Large intestine (tissue), 3 donors: ENCODE measurements around the gene PRR9. TPM values are rescaled to one million over a fixed set of nuclear protein-coding genes. Genes with fewer than 3 reads are reported as not detected.
A peak's percentile ranks its signal among the peaks of the same experiment; 100 is the strongest.
"Not testable (repeated sequence)": the region's sequence is repeated elsewhere in the genome, so short reads cannot be mapped to it uniquely, and the experiment has no call there.

ENCODE experiments used
- DNase-seq, 2 donors: peaks; one replicate each; pipeline versions ENCODE4 v3.0.0 to v3.0.0-alpha.2; 2013
- H3K27ac ChIP-seq: one replicate; pipeline ENCODE4 v1.5.1; 2013; ENCODE audit warnings: low read length
- H3K27me3 ChIP-seq: 2 replicates; pipeline ENCODE4 v1.6.1; 2013; ENCODE audit warnings: low read length; ENCODE audit not compliant: control insufficient read depth, insufficient read depth
- H3K36me3 ChIP-seq: 2 replicates; pipeline ENCODE4 v1.6.1; 2013; ENCODE audit warnings: low read length; ENCODE audit not compliant: control insufficient read depth, insufficient read depth
- H3K4me1 ChIP-seq: one replicate; pipeline ENCODE4 v1.6.1; 2013; ENCODE audit warnings: low read length; ENCODE audit not compliant: control insufficient read depth, insufficient read depth
- H3K4me3 ChIP-seq: one replicate; pipeline ENCODE4 v1.5.1; 2013; ENCODE audit warnings: low read length
- H3K9me3 ChIP-seq: one replicate; pipeline ENCODE4 v1.6.1; 2013; ENCODE audit warnings: mild to moderate bottlenecking, low read depth, low read length, moderate library complexity; ENCODE audit not compliant: control insufficient read depth
- WGBS: methylation state at CpG from one replicate; pipeline ENCODE4 v1.1.5; 2013; ENCODE audit warnings: low lambda C conversion rate; ENCODE audit not compliant: insufficient coverage; 5-methylcytosine and 5-hydroxymethylcytosine counted together
- polyA plus RNA-seq: library from polyadenylated mRNA; unstranded; fragments of 120-200 nt; gene quantifications from one replicate; pipeline ENCODE4 v1.2.1, GENCODE V29; 2013

PRR9 gene
- polyA plus RNA-seq, 1 donor = 0.06 TPM

DNA sequence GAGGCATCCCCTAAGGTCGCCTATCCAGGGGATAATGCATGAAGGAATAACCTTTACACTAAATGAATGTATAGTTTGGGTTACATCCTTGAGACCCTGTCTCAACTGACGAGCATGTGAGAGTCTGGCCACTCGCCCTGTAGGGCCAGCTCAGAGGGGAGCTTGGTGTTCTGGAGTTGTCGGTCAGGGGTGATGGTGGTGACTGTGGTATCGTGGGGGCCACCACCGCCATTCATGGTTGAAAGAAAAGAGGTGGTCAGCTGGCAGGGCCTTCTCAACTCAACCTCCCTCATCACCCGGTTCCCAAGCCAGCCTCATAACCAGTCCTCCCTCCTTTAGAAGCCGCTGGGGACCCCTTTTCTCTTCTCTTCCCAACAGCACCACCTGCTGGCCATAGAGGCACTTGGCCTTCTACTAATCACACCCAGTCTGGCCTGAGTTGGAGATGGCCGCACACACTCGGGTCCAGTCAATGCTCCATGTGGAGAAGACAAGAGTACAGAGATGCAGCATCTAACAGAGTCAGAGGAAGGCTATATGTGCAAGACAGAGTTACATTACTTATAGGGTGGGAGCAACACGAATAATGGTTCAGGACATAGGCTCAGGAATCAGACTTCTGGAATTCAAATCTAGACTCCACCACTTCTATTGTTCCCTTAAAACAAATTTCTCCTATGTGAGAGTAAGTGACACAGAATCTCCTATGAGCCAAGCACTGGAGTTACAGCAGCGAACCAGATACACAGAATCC lies 11.9 kb downstream of the PRR9 start:
- H3K27me3 ChIP-seq, H3K4me3 ChIP-seq, H3K9me3 ChIP-seq, H3K36me3 ChIP-seq, H3K27ac ChIP-seq, DNase-seq: not testable (repeated sequence)
- H3K4me1 ChIP-seq = peaks cover 33% of the 10 kb centered on the region
- WGBS = no CpG with 5 or more reads among the region's 12 CpGs

DNA sequence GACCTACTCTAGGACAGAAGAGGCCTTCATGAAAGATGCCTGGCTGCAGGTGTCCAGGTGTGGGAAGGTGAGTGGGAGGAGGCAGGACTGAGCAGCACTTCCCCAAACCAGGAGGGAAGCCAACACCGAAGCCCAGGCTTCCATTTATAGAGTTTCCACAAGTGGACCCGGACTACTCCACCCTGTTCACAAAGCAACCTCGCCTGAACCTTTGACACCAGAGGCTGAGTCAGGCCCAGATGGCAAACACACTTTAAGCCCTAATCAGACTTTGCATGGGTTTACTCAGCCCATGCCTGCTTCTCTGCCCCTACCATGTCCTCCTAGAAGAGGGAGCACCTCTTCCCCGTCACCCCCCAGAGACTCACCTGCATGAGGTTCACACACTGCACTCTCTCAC lies 14.0 kb downstream of the PRR9 start:
- H3K9me3 ChIP-seq = no peaks in the 10 kb centered on the region
- no peak overlapping the region for H3K4me3 ChIP-seq
- peaks cover 33% of the 10 kb centered on the region for H3K4me1 ChIP-seq
- H3K36me3 ChIP-seq = no peaks in the 10 kb centered on the region
- peak; percentile 72 to 85 for DNase-seq
- no CpG with 5 or more reads among the region's 4 CpGs for WGBS
- peaks cover 6% of the 10 kb centered on the region for H3K27me3 ChIP-seq
- H3K27ac ChIP-seq = peak overlapping the region; percentile 46

DNA sequence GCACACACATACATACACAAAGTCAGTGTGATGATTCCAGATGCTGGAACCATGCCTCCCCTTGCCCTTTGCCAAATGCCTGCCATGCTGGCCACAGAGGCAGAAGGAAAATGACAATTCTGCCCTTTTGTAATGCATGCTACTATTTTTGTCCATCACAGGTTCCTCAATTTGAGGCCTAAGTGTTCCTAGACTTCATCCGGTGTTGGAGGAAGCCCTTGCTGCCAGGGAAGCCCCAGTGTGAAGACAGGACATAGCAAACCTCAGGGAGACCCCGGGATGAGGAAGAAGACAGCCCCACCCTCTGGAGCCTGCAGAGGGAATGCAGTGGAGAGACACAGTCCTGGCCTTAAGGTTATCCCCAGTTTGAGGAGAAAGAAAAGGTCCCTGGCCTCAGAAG lies 14.4 kb downstream of the PRR9 start:
- Histone ChIP-seq H3K27me3 (peaks cover 6% of the 10 kb centered on the region), H3K4me3 (no peak overlapping the region), H3K27ac (peak overlapping the region; percentile 39), H3K4me1 (peaks cover 33% of the 10 kb centered on the region), H3K36me3 (no peaks in the 10 kb centered on the region), H3K9me3 (no peaks in the 10 kb centered on the region)
- 83% methylated on average over 1 of the region's 2 CpGs for WGBS
- DNase-seq = no peak

DNA sequence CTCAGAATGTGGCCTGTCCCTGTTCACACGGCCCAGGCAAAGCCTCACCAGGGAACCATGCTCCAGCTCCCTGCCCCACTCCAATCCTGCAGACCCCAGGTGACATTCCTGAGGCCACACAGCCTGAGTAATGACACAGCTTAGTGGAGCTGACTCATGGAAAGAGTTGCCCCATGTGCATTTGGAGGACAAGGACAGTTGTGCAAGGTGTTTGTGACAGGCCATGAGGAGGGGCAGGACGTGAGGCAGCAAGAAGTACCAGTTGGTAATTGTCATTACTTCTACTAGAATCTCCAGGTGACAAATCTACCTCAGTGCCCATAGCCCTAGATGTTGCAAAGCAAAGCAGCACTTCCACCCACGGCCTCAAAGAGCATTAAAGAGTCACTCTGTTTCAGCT lies 15.2 kb downstream of the PRR9 start:
- Histone ChIP-seq H3K27ac (peak overlapping the region; percentile 95), H3K9me3 (no peaks in the 10 kb centered on the region), H3K4me1 (peaks cover 33% of the 10 kb centered on the region), H3K4me3 (no peak overlapping the region), H3K36me3 (no peaks in the 10 kb centered on the region), H3K27me3 (peaks cover 6% of the 10 kb centered on the region)
- DNase-seq = peak; percentile 21 to 67
- 100% methylated on average over 1 of the region's 3 CpGs for WGBS

DNA sequence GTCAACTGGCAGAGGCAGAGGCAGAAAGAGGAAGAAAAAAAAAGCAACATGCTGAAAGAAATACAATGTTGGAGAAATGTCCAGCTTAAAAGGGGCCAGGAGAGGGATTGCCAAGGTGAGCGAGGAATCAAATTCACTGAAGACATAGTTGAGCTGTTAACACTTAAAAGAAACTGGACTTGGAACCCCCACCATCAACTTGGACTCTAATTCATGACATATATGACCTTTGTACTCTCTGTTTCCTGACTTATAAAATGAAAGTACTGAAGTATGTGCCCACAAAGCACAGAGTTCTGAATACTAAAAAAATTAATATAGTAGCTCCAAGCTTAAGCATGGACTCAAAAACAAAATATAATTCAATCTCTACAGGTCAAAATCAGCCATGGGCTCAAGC lies 16.1 kb downstream of the PRR9 start:
- Histone ChIP-seq H3K9me3 (no peaks in the 10 kb centered on the region), H3K4me3 (no peak overlapping the region), H3K27me3 (peaks cover under 1% of the 10 kb centered on the region), H3K27ac (peak overlapping the region; percentile 95), H3K36me3 (no peaks in the 10 kb centered on the region), H3K4me1 (peaks cover 33% of the 10 kb centered on the region)
- peak; percentile 73 to 91 for DNase-seq
- WGBS = no CpG with 5 or more reads among the region's 1 CpG

DNA sequence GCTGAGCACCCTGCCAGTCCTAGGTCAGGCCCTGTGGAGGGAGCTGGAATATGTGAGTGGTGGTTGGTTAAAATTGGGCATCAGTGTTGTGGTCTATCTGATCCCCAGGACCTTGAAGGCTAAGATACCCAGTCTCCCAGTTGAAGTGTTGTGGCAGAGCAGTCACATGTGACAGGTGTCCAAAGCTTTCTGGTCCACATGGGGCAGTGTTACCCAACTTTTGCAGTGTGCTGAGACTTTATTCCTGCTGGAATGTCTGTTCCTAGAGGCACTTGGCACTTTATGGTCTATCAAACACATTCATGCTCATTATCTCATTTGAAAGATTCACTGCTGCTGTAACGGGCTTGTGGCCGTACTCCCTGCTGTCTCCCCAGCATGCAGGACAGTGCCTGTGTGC lies 21.1 kb downstream of the PRR9 start:
- H3K4me3 ChIP-seq = no peak overlapping the region
- peaks cover 7% of the 10 kb centered on the region for H3K4me1 ChIP-seq
- H3K36me3 ChIP-seq = no peaks in the 10 kb centered on the region
- WGBS = no CpG with 5 or more reads among the region's 2 CpGs
- H3K27me3 ChIP-seq = no peaks in the 10 kb centered on the region
- no peaks in the 10 kb centered on the region for H3K9me3 ChIP-seq
- no peak overlapping the region for H3K27ac ChIP-seq
- peak; percentile 12 to 41 for DNase-seq

DNA sequence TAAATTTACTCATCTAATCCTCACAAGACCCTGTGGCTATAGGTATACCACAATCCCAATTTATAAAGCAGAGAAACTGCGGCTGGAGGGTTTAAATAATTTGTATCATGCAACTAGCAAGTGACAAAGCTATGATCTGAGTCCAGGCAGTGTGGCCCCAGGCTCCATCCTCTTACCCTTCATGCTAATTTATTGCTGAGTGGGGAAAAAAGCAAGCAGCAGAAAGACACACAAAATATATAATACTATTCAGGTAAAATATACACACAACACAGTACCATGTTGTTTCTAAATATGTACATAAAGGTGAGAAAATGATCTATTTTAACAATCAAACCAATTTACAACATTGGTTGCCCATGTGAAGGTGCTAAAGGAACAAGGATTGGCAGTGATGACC lies 24.8 kb downstream of the PRR9 start:
- 100% methylated on average over 1 of the region's 1 CpG for WGBS
- H3K9me3 ChIP-seq = no peaks in the 10 kb centered on the region
- H3K27me3 ChIP-seq = peaks cover 8% of the 10 kb centered on the region
- no peak overlapping the region for H3K4me3 ChIP-seq
- no peaks in the 10 kb centered on the region for H3K36me3 ChIP-seq
- no peak for DNase-seq
- H3K4me1 ChIP-seq = no peaks in the 10 kb centered on the region
- H3K27ac ChIP-seq = no peak overlapping the region

GRCh38 chr1:153245466-153245865 lies 28.1 kb downstream of the PRR9 start:
- Histone ChIP-seq H3K9me3 (no peaks in the 10 kb centered on the region), H3K36me3 (no peaks in the 10 kb centered on the region), H3K4me1 (no peaks in the 10 kb centered on the region), H3K27ac (no peak overlapping the region), H3K4me3 (no peak overlapping the region), H3K27me3 (peaks cover 24% of the 10 kb centered on the region)
- no CpG with 5 or more reads among the region's 4 CpGs for WGBS
- DNase-seq = no peak

GRCh38 chr1:153246018-153246417 lies 28.6 kb downstream of the PRR9 start:
- Histone ChIP-seq H3K27ac (no peak overlapping the region), H3K9me3 (no peaks in the 10 kb centered on the region), H3K27me3 (peaks cover 24% of the 10 kb centered on the region), H3K4me3 (no peak overlapping the region), H3K36me3 (no peaks in the 10 kb centered on the region), H3K4me1 (no peaks in the 10 kb centered on the region)
- WGBS = no CpG with 5 or more reads among the region's 1 CpG
- no peak for DNase-seq

GRCh38 chr1:153246825-153247224 lies 29.4 kb downstream of the PRR9 start:
- no peaks in the 10 kb centered on the region for H3K4me1 ChIP-seq
- H3K36me3 ChIP-seq = no peaks in the 10 kb centered on the region
- H3K9me3 ChIP-seq = no peaks in the 10 kb centered on the region
- no peak overlapping the region for H3K4me3 ChIP-seq
- H3K27ac ChIP-seq = no peak overlapping the region
- peaks cover 24% of the 10 kb centered on the region for H3K27me3 ChIP-seq
- no peak for DNase-seq
- WGBS = no CpG with 5 or more reads among the region's 2 CpGs
